Astrocyte (in vitro differentiated cells and primary cell): ENCODE measurements around the gene NR6A1.

ENCODE experiments used
- EZH2 ChIP-seq: IDR thresholded peaks from 2 replicates; pipeline ENCODE4 v1.6.1; 2012; ENCODE audit warnings: mild to moderate bottlenecking, low read length, inconsistent platforms; ENCODE audit not compliant: insufficient read depth
- TF ChIP-seq, protein P1 (sequence below): IDR thresholded peaks from 2 replicates; pipeline ENCODE4 v1.5.1; 2011; ENCODE audit warnings: low read depth, mild to moderate bottlenecking, inconsistent platforms, low read length, moderate library complexity; ENCODE audit not compliant: insufficient read depth

DNA sequence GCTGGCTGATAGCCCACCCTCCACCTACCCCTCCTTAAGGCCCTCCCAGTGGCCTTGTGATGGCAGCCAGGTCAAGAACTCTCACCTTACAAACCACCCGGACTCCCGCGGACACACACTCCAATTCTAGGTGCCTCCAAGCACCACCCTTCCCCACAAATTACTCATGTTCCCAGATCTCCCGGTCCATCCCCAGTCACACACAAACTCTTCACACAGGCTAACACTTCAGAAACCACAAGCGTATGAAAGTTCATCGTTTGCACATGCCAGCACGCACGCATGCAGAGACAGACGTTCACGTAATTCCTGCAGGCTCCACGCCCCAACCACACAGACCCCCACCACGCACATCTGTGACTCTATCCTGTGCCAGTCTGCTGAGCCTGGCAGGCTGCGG lies 281.9 kb downstream of the NR6A1 start:
- TF ChIP-seq, protein P1, sequence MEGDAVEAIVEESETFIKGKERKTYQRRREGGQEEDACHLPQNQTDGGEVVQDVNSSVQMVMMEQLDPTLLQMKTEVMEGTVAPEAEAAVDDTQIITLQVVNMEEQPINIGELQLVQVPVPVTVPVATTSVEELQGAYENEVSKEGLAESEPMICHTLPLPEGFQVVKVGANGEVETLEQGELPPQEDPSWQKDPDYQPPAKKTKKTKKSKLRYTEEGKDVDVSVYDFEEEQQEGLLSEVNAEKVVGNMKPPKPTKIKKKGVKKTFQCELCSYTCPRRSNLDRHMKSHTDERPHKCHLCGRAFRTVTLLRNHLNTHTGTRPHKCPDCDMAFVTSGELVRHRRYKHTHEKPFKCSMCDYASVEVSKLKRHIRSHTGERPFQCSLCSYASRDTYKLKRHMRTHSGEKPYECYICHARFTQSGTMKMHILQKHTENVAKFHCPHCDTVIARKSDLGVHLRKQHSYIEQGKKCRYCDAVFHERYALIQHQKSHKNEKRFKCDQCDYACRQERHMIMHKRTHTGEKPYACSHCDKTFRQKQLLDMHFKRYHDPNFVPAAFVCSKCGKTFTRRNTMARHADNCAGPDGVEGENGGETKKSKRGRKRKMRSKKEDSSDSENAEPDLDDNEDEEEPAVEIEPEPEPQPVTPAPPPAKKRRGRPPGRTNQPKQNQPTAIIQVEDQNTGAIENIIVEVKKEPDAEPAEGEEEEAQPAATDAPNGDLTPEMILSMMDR: no peak
- no peak for TF ChIP-seq EZH2
